ENCODE results near the gene GALNT11. TPM values are rescaled to one million over a fixed set of nuclear protein-coding genes. Genes with fewer than 3 reads are reported as not detected.

GALNT11 gene
- total and polyA plus RNA-seq, 9 of the 15 experiments (the other 6 are each of a cell fraction or from before 2014, with no cell fraction given), result 8.2 to 59.5 (median 36.5) TPM

GRCh38 chr7:151984612-151985011 lies 40.9 kb upstream of the GALNT11 start:
- no peaks in the 10 kb centered on the region for H4K20me1 ChIP-seq (replicated peaks; ENCODE audit: control insufficient read depth, insufficient read depth, low read length)
- peaks cover 59 to 65% of the 10 kb centered on the region in 2 experiments for H3K27me3 ChIP-seq (ENCODE audit: control insufficient read depth in 2 of 2, insufficient read depth in 2 of 2, low read length in 2 of 2)
- no peaks in the 10 kb centered on the region for H3K9me1 ChIP-seq (ENCODE audit: control insufficient read depth, insufficient read depth, low read length)
- no peak for FAIRE-seq
- H3K27ac ChIP-seq (ENCODE audit: extremely low read depth, low read depth, low read length), result no peak overlapping the region
- ChIA-PET POLR2A (interaction anchor here (0.6 to 1.4 kb wide), 2 partner anchors 14 to 639 kb away, joined by 3 to 4 read pairs; no protein-coding TSS in a partner anchor), CTCF (ENCODE audit: low intra/inter-chr PET ratio) (interaction anchor here (1.1 kb wide), 1 partner anchor 161 kb away, joined by 3 read pairs; no protein-coding TSS in a partner anchor)
- H3K4me3 ChIP-seq, result no peak overlapping the region
- no peaks in the 10 kb centered on the region for H3K9me3 ChIP-seq (replicated peaks; ENCODE audit: control insufficient read depth, insufficient read depth, low read depth, low read length)
- DNase-seq (ENCODE audit: extremely low read depth in 1 of 4, low spot score in 3 of 4), result no peak
- BruUV-seq (replicated peaks), result no TSS peak
- H3K4me1 ChIP-seq (replicated peaks in 1 of 2; ENCODE audit: control insufficient read depth in 2 of 2, insufficient read depth in 2 of 2, low read length in 2 of 2), result no peaks in the 10 kb centered on the region
- H3K36me3 ChIP-seq (ENCODE audit: control insufficient read depth, insufficient read depth, low read length), result no peaks in the 10 kb centered on the region
- no peak overlapping the region for H3K4me2 ChIP-seq (ENCODE audit: insufficient read depth, low read length)
- no peaks in the 10 kb centered on the region for H3K79me2 ChIP-seq (ENCODE audit: control insufficient read depth, insufficient read depth, low read length)
- no peak for ATAC-seq
- intact Hi-C loops (cut with micrococcal nuclease) (no loop called here), in situ Hi-C loops (cut with MboI) (no loop called here)
- no peak overlapping the region for H3K9ac ChIP-seq (ENCODE audit: insufficient read depth in 1 of 2, low read depth in 2 of 2, low read length in 2 of 2)
- TF ChIP-seq ARID3B (CRISPR knock-in tag; IDR thresholded peaks at IDR 0.05; ENCODE audit: borderline replicate concordance) (no peak), CTCF (IDR thresholded peaks at IDR 0.05 in 2 of 3, conservative IDR thresholded peaks at IDR 0.05 in 1 of 3; ENCODE audit: insufficient read depth in 2 of 3, low read depth in 1 of 3, low read length in 3 of 3) (0 out of 6 replicates have a peak, but pooled peaks of 1 of the 3 experiments have one; percentile 6)
- no peak overlapping the region for H2AFZ ChIP-seq (ENCODE audit: low read depth, low read length)
- 0% methylated on average over 3 of the region's 3 CpGs for WGBS (ENCODE audit: insufficient coverage, low coverage, missing lambda C conversion rate)
